Body of pancreas (tissue), 4 donors: Measurements from ENCODE around the gene WWC2. TPM values are rescaled to one million over a fixed set of nuclear protein-coding genes. Genes with fewer than 3 reads are reported as not detected.

ENCODE experiments used
- ATAC-seq: fragments of 150-250 bp; one replicate; pipeline ENCODE4 v1.9.1; 2016
- DNase-seq, 4 donors: peaks; one replicate each; pipeline ENCODE4 v3.0.0-alpha.2; 2019
- H3K27ac ChIP-seq, 4 donors: fragments of 200-600 bp; sonication (generic); 1 replicate in 3 of 4; 2 replicates in 1 of 4; pipeline versions ENCODE4 v1.5.1 to v1.6.1; 2016 to 2019; ENCODE audit warnings: mild to moderate bottlenecking in 1 of 4, mixed read lengths in 1 of 4, moderate library complexity in 1 of 4
- H3K27me3 ChIP-seq, 2 donors: fragments of 200-600 bp; sonication (generic); one replicate each; pipeline ENCODE4 v1.6.0; 2016; ENCODE audit warnings: mild to moderate bottlenecking in 1 of 2
- H3K36me3 ChIP-seq, 2 donors: fragments of 200-600 bp; sonication (generic); replicated peaks in 1 of 2; 2 replicates each; pipeline ENCODE4 v1.5.1; 2016; ENCODE audit warnings: low read depth in 2 of 2; ENCODE audit not compliant: insufficient read depth in 1 of 2
- H3K4me1 ChIP-seq: fragments of 200-600 bp; sonication (generic); one replicate; pipeline ENCODE4 v1.6.0; 2016
- H3K4me3 ChIP-seq, 2 donors: fragments of 200-600 bp; sonication (generic); 1 replicate in 1 of 2; 2 replicates in 1 of 2; pipeline ENCODE4 v1.5.1; 2016 to 2019
- H3K9me3 ChIP-seq, 3 donors: fragments of 200-600 bp; sonication (generic); 1 replicate in 2 of 3; 2 replicates in 1 of 3; pipeline ENCODE4 v1.5.1; 2016
- POLR2A ChIP-seq, 3 donors: fragments of 450-650 bp; IDR thresholded peaks; one replicate each; pipeline ENCODE4 v1.6.1; 2016; ENCODE audit warnings: antibody characterized with exemption in 3 of 3, mild to moderate bottlenecking in 2 of 3
- WGBS, 2 donors: methylation state at CpG; one replicate each; pipeline ENCODE4 v1.1.5; 2017; 5-methylcytosine and 5-hydroxymethylcytosine counted together
- intact Hi-C: fragments of 100-400 bp; cut with DNase I; formaldehyde crosslinking; loops from one replicate; pipeline ENCODE4 v1.15.1; 2023
- total RNA-seq, 2 donors: library from RNA; depleted of rRNA; stranded (reverse); fragments of >200 nt; gene quantifications; one replicate each; pipeline ENCODE4 v1.1.0, GENCODE V29; 2016
- TF ChIP-seq, protein P1 (sequence below), 7 experiments: fragments of 450-650 bp in 4 of 7; fragments of 200-600 bp in 3 of 7; sonication (generic) in 3 of 7; IDR thresholded peaks; one replicate each; pipeline ENCODE4 v1.5.1; 2016 to 2019; ENCODE audit warnings: antibody characterized with exemption in 7 of 7

The WWC2 gene
- total RNA-seq, 2 donors from 2014 or later: 24.4 to 30.3 TPM

DNA sequence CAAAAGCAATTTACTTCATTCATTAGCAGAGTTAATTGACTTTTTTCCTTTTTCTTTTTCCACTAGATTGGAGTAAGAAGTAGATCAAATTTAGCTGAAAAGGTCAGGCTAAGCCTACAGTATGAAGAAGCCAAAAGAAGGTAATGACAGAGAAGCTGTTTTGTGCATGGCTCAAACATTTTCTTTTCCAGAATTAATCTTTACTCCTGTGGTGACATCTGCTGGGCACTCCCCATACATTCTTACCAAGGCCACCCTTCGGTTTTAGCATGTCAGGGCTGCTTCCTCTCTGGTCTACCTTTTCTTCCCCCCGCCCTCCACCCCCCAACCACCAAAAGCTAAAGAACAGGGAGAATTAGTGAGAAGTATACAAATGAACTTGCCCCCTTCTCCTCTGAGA is 150.8 kb downstream of the WWC2 start:
- ATAC-seq: peak; percentile 77
- DNase-seq: peak; percentile 46 to 61 (median 52)
- TF ChIP-seq, protein P1, sequence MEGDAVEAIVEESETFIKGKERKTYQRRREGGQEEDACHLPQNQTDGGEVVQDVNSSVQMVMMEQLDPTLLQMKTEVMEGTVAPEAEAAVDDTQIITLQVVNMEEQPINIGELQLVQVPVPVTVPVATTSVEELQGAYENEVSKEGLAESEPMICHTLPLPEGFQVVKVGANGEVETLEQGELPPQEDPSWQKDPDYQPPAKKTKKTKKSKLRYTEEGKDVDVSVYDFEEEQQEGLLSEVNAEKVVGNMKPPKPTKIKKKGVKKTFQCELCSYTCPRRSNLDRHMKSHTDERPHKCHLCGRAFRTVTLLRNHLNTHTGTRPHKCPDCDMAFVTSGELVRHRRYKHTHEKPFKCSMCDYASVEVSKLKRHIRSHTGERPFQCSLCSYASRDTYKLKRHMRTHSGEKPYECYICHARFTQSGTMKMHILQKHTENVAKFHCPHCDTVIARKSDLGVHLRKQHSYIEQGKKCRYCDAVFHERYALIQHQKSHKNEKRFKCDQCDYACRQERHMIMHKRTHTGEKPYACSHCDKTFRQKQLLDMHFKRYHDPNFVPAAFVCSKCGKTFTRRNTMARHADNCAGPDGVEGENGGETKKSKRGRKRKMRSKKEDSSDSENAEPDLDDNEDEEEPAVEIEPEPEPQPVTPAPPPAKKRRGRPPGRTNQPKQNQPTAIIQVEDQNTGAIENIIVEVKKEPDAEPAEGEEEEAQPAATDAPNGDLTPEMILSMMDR (IDR thresholded peaks at IDR 0.05): peak in 5 of 7 experiments; percentile 31 to 69 (median 63)
- no peak for TF ChIP-seq POLR2A (IDR thresholded peaks at IDR 0.05)
- intact Hi-C loops: loop anchor here (5.0 kb wide), 1 partner anchor 178 kb away; no protein-coding TSS in a partner anchor
- H3K4me3 ChIP-seq: no peak overlapping the region
- WGBS, 2 donors: 20 to 25% methylated on average over 2 of the region's 2 CpGs
- no peaks in the 10 kb centered on the region for H3K27me3 ChIP-seq
- no peaks in the 10 kb centered on the region for H3K9me3 ChIP-seq
- H3K36me3 ChIP-seq: peaks cover 0 to 6% of the 10 kb centered on the region in 2 donors
- H3K27ac ChIP-seq: peak overlapping the region in 1 of 4 donors; percentile 5
- peaks cover 28% of the 10 kb centered on the region for H3K4me1 ChIP-seq

DNA sequence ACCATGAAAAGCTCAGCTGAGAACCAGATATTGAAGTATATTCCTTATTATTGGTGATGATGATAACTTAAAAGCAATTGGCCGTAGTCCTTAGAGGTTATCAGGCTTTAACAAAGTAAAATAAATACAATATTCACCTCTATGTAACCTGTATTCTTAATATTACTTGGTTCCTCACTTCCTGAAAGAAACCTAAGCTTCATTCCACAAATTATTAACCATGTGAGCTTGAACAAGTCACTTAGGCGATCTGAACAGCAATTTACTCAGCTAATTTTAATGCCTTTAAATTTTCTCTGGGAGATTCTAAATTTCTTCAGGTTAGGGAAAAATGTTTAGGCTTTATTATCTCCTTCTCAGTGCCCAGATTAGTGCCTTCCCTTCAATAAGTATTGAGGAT is 151.8 kb downstream of the WWC2 start:
- no peak for ATAC-seq
- WGBS, 2 donors: 41 to 46% methylated on average over 2 of the region's 2 CpGs

GRCh38 chr4:183252959-183253358 is 153.9 kb downstream of the WWC2 start:
- ATAC-seq: no peak
- intact Hi-C loops: loop anchor here (5.0 kb wide), 1 partner anchor 181 kb away; no protein-coding TSS in a partner anchor
- H3K36me3 ChIP-seq: peaks cover 0 to 2% of the 10 kb centered on the region in 2 donors

More for the DNA sequence above, 151.8 kb downstream of the WWC2 start:
- no peaks in the 10 kb centered on the region for H3K9me3 ChIP-seq
- DNase-seq: no peak
- peak overlapping the region in 2 of 4 donors; percentile 27 to 38 for H3K27ac ChIP-seq
- peaks cover 28% of the 10 kb centered on the region for H3K4me1 ChIP-seq
- no peaks in the 10 kb centered on the region for H3K27me3 ChIP-seq
- no peak for TF ChIP-seq POLR2A (IDR thresholded peaks at IDR 0.05)
- TF ChIP-seq, protein P1 (IDR thresholded peaks at IDR 0.05): no peak
- no peak overlapping the region for H3K4me3 ChIP-seq
- H3K36me3 ChIP-seq: peaks cover 0 to 2% of the 10 kb centered on the region in 2 donors
- intact Hi-C loops: loop anchor here (5.0 kb wide), 1 partner anchor 179 kb away; no protein-coding TSS in a partner anchor

GRCh38 chr4:183253451-183253850 is 154.4 kb downstream of the WWC2 start:
- H3K4me1 ChIP-seq: peaks cover 28% of the 10 kb centered on the region
- H3K36me3 ChIP-seq: peaks cover 0 to 2% of the 10 kb centered on the region in 2 donors
- H3K27me3 ChIP-seq: no peaks in the 10 kb centered on the region
- intact Hi-C loops: loop anchor here (5.0 kb wide), 1 partner anchor 181 kb away; no protein-coding TSS in a partner anchor
- TF ChIP-seq POLR2A (IDR thresholded peaks at IDR 0.05): no peak
- TF ChIP-seq, protein P1 (IDR thresholded peaks at IDR 0.05): no peak
- H3K9me3 ChIP-seq: no peaks in the 10 kb centered on the region
- WGBS, 2 donors: 25 to 30% methylated on average over 1 of the region's 1 CpG
- H3K4me3 ChIP-seq: no peak overlapping the region
- ATAC-seq: no peak
- no peak overlapping the region for H3K27ac ChIP-seq
- no peak for DNase-seq

More at GRCh38 chr4:183252959-183253358, 153.9 kb downstream of the WWC2 start:
- TF ChIP-seq POLR2A (IDR thresholded peaks at IDR 0.05): no peak
- TF ChIP-seq, protein P1 (IDR thresholded peaks at IDR 0.05): no peak
- no peak overlapping the region for H3K4me3 ChIP-seq
- no peak for DNase-seq
- peaks cover 28% of the 10 kb centered on the region for H3K4me1 ChIP-seq
- no peaks in the 10 kb centered on the region for H3K9me3 ChIP-seq
- H3K27me3 ChIP-seq: no peaks in the 10 kb centered on the region
- H3K27ac ChIP-seq: no peak overlapping the region
- WGBS, 2 donors: 75 to 84% methylated on average over 4 of the region's 4 CpGs

GRCh38 chr4:183254162-183254561 is 155.1 kb downstream of the WWC2 start:
- Histone ChIP-seq H3K4me1 (peaks cover 28% of the 10 kb centered on the region), H3K27ac (no peak overlapping the region), H3K27me3 (no peaks in the 10 kb centered on the region), H3K9me3 (no peaks in the 10 kb centered on the region), H3K4me3 (no peak overlapping the region), H3K36me3 (no peaks in the 10 kb centered on the region)
- intact Hi-C loops: loop anchor here (5.0 kb wide), 1 partner anchor 182 kb away; no protein-coding TSS in a partner anchor
- ATAC-seq (no peak), DNase-seq (no peak)
- 44 to 57% methylated on average over 6 of the region's 6 CpGs for WGBS, 2 donors
- TF ChIP-seq, protein P1 (IDR thresholded peaks at IDR 0.05): no peak
- no peak for TF ChIP-seq POLR2A (IDR thresholded peaks at IDR 0.05)
